ENCODE measurements around the gene SPAG16.
"Not testable (repeated sequence)": the region's sequence is repeated elsewhere in the genome, so short reads cannot be mapped to it uniquely, and the experiment has no call there.

SPAG16 gene

GRCh38 chr2:214019229-214019972 is 735.1 kb downstream of the SPAG16 start:
- no peak for DNase-seq

DNA sequence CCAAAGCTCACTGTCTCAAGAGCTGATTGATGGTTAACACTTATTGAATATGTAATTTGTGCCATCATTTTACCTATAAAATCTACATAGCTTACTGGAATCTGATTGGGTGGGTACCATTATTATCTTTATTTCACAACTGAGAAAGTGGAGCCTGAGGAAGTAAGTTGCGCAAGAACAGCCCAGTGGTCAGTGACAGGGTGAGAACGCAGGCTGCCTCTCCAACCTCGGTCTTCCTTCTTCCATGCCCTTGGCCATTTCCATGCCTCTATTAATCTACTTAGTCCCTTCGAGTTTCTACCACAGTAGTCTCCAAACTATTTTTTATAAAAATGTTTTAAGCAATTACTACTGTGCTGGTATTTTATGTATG is 735.7 kb downstream of the SPAG16 start:
- DNase-seq = no peak

- DNase-seq = no peak
Observed at GRCh38 chr2:214029190-214029589, 744.9 kb downstream of the SPAG16 start.

GRCh38 chr2:214031566-214031965 is 747.3 kb downstream of the SPAG16 start:
- DNase-seq = no peak

- DNase-seq = no peak
Observed at GRCh38 chr2:214034417-214034816, 750.2 kb downstream of the SPAG16 start.

DNA sequence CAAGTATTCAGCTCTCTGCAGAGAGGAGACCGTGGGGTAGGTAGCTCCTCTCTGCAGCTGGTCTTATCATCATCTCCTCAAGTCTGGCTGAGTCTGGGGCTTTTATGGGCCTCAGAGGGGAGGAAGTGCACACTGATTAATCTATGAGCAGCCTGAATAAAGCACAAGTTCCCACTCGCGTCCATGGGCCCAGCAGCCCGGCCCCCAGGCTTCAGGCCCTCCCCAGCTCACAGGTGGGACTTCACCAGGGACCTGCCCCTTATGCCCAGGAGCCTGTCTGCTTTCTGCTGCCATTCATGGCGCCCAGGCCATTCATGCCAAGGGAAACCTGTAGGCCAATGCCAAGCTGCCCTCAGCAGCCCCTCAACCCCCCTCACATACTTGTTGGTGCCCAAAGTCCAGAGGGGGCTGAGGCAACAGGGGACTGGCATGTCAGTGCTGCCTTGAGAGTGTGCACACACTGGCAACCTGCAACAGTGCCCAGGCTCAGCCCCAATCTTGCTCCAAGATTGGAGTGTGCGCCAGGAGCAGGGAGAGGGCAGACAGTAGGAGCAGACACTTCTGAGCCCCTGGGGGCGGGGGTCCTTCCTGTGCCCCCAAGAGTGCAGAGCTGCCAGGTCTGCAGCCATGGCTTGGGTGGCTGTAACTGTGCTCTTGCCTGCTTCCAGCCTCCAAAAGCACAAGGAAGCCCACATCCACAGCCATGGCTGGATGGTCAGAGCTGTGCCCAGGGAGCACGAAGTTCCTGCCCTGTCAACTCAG is 751.0 kb downstream of the SPAG16 start:
- no peak for DNase-seq

- no peak for DNase-seq
Observed at GRCh38 chr2:214035921-214036320, 751.7 kb downstream of the SPAG16 start.

- DNase-seq = no peak
Observed at GRCh38 chr2:214038186-214038585, 753.9 kb downstream of the SPAG16 start.

DNA sequence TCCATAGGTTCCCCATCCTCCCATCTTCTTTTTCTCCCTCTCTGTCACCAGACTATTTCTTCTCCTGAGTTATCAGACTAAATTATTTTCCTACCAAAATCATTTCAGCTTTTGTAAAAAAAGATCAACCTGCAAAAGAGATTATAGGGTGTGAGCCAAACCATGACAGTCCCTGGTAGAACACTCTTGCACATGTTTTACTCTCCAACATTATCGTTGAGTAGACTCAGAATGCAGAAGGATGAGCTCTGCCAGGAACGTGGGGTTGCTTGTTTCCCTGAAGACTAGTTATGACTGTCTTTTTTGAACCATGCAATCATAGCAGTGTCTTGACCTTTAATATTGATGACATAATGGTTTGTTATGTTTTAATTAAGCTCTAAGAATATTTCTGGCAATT is 766.5 kb downstream of the SPAG16 start:
- no peak for DNase-seq

DNA sequence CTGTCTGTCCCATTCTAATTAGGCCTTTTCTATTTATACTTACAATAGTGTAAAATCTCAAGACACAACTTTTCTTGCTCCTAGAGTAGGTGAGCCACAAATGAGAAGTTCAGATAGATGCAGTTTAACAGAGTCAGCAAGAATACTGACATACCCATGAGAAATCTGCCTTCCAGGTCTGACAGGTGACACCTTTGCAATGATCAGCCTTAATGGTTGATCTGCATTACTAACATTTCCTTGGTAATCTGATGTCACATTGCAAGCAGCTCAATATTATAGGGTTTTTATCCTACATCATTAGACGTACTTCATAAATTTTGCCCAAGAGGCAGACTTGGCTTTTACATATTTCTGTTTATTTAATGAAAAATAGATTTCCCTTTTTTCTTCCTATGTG is 767.3 kb downstream of the SPAG16 start:
- no peak for DNase-seq

DNA sequence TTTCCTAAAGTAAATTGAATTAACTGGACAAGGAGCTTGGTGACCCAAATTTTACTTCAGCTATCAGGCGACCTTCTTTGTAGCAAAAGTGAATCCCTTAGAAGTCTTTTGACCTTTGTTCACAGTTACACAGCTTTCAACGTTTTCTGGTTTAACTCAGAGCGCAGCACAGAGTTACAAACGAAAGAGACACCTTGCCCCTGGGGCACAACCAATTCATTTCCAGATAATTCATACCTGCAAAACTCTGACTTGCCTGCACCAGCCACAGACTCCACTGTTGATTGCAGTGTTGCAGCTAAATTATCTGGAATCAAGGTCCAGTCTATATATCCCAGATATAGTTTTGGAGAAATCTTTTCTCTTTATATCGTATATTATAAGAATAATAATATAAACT is 768.0 kb downstream of the SPAG16 start:
- DNase-seq = no peak

DNA sequence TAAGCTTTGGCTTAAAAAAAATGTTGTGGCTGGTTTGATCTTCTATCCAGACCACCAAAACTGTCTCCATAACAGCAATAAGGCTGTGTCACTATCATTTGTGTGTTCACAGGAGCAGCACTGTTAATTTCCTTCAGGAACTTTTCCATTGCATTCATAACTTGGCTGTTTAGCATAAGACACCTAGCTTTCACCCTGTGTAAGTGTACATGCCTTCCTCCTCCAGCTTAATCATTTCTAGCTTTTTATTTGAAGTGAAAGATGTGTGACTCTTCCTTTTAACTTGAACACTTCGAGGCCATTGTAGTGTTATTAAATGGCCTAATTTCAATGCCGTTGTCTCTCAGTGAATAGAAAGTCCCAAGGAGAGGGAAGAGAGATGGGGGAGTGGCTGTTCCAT is 773.7 kb downstream of the SPAG16 start:
- no peak for DNase-seq

DNA sequence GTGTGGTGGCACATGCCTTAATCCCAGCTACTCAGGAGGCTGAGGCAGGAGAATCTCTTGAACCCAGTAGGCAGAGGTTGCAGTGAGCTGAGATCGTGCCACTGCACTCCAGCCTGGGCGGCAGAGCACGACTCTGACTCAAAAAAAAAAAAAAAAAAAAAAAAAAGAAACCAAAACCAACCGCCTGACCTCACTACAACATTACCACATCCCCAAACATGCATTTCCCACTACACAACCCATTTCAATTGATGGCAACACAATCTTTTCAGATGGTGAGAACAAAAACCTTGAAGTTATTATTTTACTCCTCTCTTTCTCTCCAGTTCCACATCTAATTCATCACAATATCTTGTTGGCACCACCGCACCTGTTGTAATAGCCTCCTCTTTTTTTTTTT is 778.0 kb downstream of the SPAG16 start:
- DNase-seq = not testable (repeated sequence)

DNA sequence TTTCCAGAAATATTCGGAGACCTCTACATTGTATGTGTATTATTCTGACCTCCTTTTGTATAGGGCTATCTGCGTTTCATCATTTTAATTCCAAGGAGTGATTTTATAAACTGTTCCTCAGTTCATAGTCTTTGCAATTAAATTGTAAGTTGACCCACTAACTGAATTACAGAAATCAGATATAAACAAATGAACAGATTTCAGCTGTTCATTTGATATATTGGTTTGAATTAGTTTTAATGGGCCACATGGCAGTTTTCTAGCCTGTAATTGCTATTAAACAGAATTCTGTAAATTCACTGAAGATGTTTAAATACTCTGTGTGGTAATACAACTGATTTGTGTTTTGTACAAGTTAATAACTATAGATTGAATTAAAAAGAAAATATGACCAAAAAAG is 780.2 kb downstream of the SPAG16 start:
- no peak for DNase-seq

GRCh38 chr2:214066862-214067261 is 782.6 kb downstream of the SPAG16 start:
- DNase-seq = no peak

DNA sequence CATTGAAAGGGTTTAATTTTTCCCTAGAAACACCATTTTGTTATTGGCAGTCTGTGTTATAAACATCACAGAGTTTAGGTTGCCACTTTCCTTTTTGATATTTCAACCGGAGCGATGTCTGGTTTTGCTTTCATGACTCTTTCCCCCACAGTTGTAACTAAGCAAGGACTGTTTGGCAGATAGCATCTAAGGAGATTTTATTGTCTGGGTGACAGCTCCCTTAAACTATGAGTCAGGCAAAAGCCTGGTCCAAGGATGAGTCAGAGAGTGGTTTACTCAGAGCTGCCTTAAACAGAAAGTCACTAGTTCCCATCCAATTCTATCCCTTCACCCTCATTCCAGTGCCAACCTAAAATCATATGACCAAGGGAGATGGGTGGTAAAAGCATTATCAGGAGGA is 785.0 kb downstream of the SPAG16 start:
- DNase-seq = no peak

- DNase-seq = no peak
Observed at GRCh38 chr2:214075456-214075855, 791.2 kb downstream of the SPAG16 start.

GRCh38 chr2:214076527-214076926 is 792.3 kb downstream of the SPAG16 start:
- no peak for DNase-seq

GRCh38 chr2:214077727-214078126 is 793.5 kb downstream of the SPAG16 start:
- DNase-seq = no peak

DNA sequence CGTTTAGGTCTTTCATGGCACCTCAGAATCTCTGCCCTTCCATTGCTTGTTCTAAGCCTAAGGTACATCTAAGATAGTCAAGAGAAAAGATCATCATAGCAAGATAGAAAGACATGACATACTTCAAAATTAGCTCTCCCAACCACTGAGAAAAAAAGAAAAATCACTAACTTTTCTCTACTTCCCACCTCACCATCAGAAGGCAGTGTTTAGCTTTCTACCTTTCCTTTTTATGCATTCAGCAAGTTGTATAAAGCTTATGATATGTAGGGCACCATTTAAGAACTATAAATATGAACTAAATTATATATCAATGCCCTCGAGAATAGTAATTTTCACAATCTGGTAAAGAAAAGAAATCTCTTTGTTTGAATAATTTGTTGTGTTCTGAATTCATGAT is 794.8 kb downstream of the SPAG16 start:
- no peak for DNase-seq

DNA sequence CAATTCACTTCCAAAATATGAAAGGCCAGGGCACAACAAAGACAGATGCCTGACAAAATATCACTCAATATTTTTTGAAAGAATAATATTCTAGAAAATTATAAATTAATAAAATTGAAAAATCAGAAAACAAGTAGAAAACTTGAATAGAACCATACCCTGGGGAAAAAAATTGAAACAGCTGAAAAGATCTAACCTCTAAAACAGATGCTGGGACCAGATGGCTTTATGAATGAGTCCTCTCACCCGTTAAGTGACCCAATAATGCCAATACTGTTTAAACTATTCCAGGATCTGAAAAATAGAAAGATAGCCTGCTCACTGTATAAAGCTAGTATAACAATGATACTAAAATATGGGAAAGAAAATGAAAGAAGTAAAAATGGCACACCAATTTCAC is 804.3 kb downstream of the SPAG16 start:
- DNase-seq = no peak

GRCh38 chr2:214096208-214096715 is 812.0 kb downstream of the SPAG16 start:
- no peak for DNase-seq

DNA sequence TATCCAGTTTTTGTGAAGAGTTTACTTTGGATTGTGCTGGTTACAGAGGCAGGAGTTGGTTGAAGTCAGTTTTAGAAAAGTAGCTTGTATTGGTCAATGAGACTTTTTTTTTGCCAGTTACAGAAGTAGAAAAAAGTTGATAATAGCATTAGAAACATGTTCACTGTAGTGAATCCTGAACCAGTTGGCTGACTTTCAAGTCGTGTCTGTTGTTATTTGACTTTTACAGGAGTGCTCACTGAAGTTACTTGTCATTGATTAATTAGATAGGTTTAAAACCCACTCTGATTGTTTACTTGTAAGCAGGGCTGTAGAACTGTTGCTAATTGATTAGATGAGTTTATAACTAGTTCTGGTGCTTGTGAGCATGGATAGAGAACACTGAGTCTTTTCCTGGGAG is 814.5 kb downstream of the SPAG16 start:
- DNase-seq = no peak

DNA sequence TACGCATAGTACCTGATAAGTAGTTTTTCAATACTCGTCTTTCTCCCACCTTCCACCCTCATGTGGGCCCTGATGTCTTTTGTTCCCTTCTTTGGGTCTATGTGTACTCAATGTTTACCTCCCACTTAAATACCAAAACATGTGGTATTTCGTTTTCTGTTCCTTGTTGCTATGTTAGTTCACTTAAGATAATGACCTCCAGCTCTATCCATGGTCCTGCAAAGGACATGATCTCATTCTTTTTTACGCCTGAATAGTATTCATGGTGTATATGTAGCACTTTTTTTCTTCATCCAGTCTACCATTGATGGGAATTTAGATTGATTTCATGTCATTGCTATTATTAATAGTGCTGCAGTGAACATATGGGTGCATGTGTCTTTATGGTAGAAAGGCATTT is 816.2 kb downstream of the SPAG16 start:
- DNase-seq = no peak

All from central memory CD4-positive, alpha-beta T cell (primary cell).